ENCODE measurements around the gene ADGRV1. TPM values are rescaled to one million over a fixed set of nuclear protein-coding genes. Genes with fewer than 3 reads are reported as not detected.
A peak's percentile ranks its signal among the peaks of the same experiment; 100 is the strongest.

The ADGRV1 gene
- total and polyA plus RNA-seq, 9 of the 15 experiments (the other 6 are each of a cell fraction or from before 2014, with no cell fraction given), result 21.7 to 156 (median 58.2) TPM

DNA sequence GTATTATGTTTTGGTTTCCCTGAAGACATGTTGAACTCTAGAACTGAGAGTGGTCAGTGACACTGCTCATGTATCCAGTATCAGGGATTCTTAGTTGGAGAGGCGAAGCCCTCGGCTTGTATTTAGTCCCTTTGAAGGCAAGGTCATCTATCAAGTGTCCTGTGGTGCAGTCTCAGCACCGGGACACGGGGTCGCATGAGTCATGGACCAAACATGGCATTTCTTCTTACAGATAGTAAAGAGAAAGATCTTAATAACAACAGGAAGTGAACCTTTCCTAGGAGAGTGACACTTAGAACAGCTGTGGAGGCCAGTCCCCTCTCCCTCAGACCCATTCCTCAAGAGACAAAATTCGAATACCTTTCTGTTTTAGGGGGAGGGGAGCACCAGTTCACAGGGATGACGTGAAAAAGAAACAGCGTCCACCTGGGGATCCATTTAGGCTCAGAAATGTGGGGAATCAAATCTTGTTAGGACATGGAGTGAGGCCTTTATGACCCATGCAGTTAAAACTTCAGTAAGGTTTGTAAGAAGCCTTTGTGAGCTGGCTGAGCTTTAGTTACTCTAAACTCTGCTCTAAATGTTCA lies 86.5 kb downstream of the ADGRV1 start (continued):
- TF ChIP-seq, protein P1, sequence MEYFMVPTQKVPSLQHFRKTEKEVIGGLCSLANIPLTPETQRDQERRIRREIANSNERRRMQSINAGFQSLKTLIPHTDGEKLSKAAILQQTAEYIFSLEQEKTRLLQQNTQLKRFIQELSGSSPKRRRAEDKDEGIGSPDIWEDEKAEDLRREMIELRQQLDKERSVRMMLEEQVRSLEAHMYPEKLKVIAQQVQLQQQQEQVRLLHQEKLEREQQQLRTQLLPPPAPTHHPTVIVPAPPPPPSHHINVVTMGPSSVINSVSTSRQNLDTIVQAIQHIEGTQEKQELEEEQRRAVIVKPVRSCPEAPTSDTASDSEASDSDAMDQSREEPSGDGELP (CRISPR knock-in tag; IDR thresholded peaks at IDR 0.05; ENCODE audit: borderline replicate concordance), result peak; percentile 84
- TF ChIP-seq, protein P2, sequence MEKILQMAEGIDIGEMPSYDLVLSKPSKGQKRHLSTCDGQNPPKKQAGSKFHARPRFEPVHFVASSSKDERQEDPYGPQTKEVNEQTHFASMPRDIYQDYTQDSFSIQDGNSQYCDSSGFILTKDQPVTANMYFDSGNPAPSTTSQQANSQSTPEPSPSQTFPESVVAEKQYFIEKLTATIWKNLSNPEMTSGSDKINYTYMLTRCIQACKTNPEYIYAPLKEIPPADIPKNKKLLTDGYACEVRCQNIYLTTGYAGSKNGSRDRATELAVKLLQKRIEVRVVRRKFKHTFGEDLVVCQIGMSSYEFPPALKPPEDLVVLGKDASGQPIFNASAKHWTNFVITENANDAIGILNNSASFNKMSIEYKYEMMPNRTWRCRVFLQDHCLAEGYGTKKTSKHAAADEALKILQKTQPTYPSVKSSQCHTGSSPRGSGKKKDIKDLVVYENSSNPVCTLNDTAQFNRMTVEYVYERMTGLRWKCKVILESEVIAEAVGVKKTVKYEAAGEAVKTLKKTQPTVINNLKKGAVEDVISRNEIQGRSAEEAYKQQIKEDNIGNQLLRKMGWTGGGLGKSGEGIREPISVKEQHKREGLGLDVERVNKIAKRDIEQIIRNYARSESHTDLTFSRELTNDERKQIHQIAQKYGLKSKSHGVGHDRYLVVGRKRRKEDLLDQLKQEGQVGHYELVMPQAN (IDR thresholded peaks at IDR 0.05; ENCODE audit: borderline replicate concordance), result no peak
- no peak for TF ChIP-seq CEBPB (tag; IDR thresholded peaks at IDR 0.05)
- TF ChIP-seq DPF2 (IDR thresholded peaks at IDR 0.05), result peak; percentile 90
- TF ChIP-seq BRD4 (IDR thresholded peaks at IDR 0.05), result no peak; the same call in 1 of the 2 replicates
- TF ChIP-seq, protein P3, sequence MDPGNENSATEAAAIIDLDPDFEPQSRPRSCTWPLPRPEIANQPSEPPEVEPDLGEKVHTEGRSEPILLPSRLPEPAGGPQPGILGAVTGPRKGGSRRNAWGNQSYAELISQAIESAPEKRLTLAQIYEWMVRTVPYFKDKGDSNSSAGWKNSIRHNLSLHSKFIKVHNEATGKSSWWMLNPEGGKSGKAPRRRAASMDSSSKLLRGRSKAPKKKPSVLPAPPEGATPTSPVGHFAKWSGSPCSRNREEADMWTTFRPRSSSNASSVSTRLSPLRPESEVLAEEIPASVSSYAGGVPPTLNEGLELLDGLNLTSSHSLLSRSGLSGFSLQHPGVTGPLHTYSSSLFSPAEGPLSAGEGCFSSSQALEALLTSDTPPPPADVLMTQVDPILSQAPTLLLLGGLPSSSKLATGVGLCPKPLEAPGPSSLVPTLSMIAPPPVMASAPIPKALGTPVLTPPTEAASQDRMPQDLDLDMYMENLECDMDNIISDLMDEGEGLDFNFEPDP (CRISPR knock-in tag; IDR thresholded peaks at IDR 0.05), result no peak
- TF ChIP-seq, protein P4, sequence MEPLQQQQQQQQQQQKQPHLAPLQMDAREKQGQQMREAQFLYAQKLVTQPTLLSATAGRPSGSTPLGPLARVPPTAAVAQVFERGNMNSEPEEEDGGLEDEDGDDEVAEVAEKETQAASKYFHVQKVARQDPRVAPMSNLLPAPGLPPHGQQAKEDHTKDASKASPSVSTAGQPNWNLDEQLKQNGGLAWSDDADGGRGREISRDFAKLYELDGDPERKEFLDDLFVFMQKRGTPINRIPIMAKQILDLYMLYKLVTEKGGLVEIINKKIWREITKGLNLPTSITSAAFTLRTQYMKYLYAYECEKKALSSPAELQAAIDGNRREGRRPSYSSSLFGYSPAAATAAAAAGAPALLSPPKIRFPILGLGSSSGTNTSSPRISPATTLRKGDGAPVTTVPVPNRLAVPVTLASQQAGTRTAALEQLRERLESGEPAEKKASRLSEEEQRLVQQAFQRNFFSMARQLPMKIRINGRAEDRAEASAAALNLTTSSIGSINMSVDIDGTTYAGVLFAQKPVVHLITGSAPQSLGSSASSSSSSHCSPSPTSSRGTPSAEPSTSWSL (CRISPR knock-in tag; IDR thresholded peaks at IDR 0.05; ENCODE audit: borderline replicate concordance), result no peak
- no peak for TF ChIP-seq ESRRB (CRISPR knock-in tag; IDR thresholded peaks at IDR 0.05; ENCODE audit: borderline replicate concordance)
- TF ChIP-seq KLF10 (CRISPR knock-in tag; IDR thresholded peaks at IDR 0.05), result no peak
- TF ChIP-seq, protein P5, sequence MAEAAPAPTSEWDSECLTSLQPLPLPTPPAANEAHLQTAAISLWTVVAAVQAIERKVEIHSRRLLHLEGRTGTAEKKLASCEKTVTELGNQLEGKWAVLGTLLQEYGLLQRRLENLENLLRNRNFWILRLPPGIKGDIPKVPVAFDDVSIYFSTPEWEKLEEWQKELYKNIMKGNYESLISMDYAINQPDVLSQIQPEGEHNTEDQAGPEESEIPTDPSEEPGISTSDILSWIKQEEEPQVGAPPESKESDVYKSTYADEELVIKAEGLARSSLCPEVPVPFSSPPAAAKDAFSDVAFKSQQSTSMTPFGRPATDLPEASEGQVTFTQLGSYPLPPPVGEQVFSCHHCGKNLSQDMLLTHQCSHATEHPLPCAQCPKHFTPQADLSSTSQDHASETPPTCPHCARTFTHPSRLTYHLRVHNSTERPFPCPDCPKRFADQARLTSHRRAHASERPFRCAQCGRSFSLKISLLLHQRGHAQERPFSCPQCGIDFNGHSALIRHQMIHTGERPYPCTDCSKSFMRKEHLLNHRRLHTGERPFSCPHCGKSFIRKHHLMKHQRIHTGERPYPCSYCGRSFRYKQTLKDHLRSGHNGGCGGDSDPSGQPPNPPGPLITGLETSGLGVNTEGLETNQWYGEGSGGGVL (CRISPR knock-in tag; IDR thresholded peaks at IDR 0.05), result no peak
- no peak for TF ChIP-seq BDP1 (IDR thresholded peaks at IDR 0.05; ENCODE audit: insufficient read depth, insufficient read length)
- TF ChIP-seq HLTF (IDR thresholded peaks at IDR 0.05), result no peak
- TF ChIP-seq, protein P6, sequence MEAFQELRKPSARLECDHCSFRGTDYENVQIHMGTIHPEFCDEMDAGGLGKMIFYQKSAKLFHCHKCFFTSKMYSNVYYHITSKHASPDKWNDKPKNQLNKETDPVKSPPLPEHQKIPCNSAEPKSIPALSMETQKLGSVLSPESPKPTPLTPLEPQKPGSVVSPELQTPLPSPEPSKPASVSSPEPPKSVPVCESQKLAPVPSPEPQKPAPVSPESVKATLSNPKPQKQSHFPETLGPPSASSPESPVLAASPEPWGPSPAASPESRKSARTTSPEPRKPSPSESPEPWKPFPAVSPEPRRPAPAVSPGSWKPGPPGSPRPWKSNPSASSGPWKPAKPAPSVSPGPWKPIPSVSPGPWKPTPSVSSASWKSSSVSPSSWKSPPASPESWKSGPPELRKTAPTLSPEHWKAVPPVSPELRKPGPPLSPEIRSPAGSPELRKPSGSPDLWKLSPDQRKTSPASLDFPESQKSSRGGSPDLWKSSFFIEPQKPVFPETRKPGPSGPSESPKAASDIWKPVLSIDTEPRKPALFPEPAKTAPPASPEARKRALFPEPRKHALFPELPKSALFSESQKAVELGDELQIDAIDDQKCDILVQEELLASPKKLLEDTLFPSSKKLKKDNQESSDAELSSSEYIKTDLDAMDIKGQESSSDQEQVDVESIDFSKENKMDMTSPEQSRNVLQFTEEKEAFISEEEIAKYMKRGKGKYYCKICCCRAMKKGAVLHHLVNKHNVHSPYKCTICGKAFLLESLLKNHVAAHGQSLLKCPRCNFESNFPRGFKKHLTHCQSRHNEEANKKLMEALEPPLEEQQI (IDR thresholded peaks at IDR 0.05), result no peak
- no peak for TF ChIP-seq EZH2 (IDR thresholded peaks at IDR 0.05; ENCODE audit: borderline replicate concordance, low read depth, low read length)
- TF ChIP-seq CBX5 (IDR thresholded peaks at IDR 0.05; ENCODE audit: borderline replicate concordance, low read depth), result no peak
- no peak for TF ChIP-seq RUNX1 (IDR thresholded peaks at IDR 0.05; ENCODE audit: low read depth)
- TF ChIP-seq ELF4 (CRISPR knock-in tag; IDR thresholded peaks at IDR 0.05), result peak; percentile 21; the same call in 1 of the 2 replicates
- peak; percentile 35 for TF ChIP-seq MECOM (CRISPR knock-in tag; IDR thresholded peaks at IDR 0.05)
- no peak for TF ChIP-seq ARHGAP35 (IDR thresholded peaks at IDR 0.05; ENCODE audit: partially characterized antibody)
- TF ChIP-seq ZNF134 (CRISPR knock-in tag; conservative IDR thresholded peaks at IDR 0.05), result no peak

Data from K562 (cell line).